IPS-NIHi11 (cell line): ENCODE data around the gene ZNF821.
"Not testable (repeated sequence)": the region's sequence is repeated elsewhere in the genome, so short reads cannot be mapped to it uniquely, and the experiment has no call there.

Experiments used
- DNase-seq: peaks from one replicate; pipeline ENCODE4 v3.0.0; 2012; ENCODE audit warnings: mixed read lengths, low spot score

Gene ZNF821

DNA sequence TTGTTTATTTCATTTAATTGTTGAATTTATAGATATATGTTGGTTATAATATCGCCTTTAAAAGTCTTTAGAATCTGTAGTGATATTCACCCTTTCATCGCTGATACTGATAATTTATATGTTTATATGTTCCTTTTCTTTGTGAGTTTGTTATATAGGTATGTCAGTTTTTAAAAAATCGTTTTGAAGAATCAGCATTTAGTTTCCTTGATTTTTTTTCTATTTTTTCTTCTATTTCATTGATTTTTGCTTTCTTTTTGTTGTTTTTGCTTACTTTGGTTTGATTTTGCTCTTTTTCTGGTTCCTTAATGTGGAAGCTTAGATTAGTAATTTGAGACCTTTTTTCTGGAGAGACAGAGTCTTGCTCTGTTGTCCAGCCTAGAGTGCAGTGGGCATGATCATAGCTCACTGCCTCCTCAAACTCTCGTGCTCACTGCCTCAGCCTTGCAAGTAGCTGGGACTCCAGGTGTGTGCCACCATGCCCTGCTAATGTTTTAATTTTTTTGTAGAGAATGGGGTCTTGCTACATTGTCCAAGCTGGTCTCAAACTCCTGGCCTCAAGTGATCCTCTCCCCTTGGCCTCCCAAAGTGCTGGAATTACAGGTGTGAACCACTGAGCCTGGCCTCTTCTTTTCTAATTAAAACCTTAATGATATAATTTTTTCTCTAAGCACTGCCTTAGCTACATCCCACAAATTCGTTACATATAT is 18.8 kb upstream of the ZNF821 start:
- no peak for DNase-seq

- no peak for DNase-seq
Observed at GRCh38 chr16:71899171-71899570, 15.2 kb upstream of the ZNF821 start.

GRCh38 chr16:71896764-71897368 is 12.9 kb upstream of the ZNF821 start:
- DNase-seq: no peak

- peak; percentile 37 for DNase-seq
Observed at GRCh38 chr16:71895679-71896365, 11.8 kb upstream of the ZNF821 start.

DNA sequence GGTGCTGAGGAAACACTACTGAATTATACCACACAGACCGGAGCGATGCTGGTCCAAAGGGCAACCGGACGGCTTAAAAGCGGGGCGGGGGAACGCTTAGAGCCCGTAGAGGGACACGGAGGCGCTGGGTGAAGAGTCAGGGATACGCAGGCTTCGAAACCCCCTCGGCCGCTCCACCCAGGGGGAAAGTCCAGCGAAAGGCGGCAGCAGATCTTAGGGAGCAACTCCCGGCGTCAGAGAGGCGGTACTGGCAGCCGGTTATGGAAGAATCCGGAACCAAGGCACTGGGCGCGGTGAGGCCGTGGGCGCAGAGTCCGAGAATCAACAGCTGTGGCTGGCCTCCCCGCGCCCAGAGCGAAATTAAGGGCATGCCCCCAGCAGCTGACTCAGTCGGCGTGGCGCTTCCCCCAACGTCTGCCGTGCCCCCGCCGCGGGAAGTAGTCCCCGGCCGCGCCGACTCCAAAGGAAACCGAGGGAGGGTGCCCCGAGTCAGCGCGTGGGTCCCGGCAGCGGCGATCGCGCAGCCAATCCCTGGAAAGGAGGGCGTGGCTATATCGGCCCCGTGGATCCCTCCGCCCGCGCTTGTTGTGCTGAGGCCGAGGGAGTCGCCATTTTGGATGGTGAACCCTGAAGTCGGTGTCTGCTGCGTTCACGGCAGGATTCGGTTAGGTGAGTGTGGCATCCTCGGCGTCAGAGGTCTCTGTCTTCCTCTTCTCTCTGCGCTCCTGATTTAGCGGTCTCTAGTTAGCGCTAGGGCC is 11.1 kb upstream of the ZNF821 start, which contains the start of gene IST1:
Gene IST1, plus strand, starts transcription at position 611 of the 758 bp plus-strand sequence. CDS start 20,110 bp downstream, outside the sequence.
- peak; percentile 98 for DNase-seq

DNA sequence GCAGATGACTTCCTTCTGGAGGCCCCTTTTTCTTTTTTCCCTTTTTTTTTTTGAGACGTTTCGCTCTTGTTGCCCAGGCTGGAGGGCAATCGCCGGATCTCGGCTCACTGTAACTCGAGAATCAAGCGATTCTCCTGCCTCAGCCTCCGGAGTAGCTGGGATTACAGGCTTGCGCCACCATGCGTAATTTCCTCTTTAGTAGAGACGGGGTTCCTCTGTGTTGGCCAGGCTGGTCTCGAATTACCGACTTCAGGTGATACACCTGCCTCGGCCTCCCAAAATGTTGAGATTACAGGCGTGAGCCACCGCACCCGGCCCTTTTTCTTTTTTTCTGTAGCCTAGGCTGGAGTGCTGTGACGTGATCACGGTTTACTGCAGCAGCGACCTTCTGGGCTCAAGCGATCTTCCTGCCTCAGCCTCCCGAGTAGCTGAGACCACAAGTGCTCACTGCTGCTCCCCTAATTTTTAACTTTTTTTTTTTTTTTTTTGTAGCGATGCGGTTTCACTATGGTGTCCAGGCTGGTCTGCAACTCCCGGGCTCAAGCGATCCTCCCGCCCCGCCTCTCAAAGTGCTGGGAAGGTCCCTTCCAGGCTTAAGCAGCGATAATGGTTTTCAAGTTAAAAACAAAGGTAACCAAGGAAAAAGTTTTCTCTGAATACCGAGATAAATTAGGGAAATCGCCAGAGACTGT is 10.4 kb upstream of the ZNF821 start:
- DNase-seq: peak; percentile 17

GRCh38 chr16:71893888-71894228 is 9.9 kb upstream of the ZNF821 start:
- no peak for DNase-seq

- DNase-seq: no peak
Observed at GRCh38 chr16:71889147-71889546, 5.2 kb upstream of the ZNF821 start.

GRCh38 chr16:71885261-71885650 is 1.3 kb upstream of the ZNF821 start:
- DNase-seq: no peak

GRCh38 chr16:71883168-71883848 is 674 bp downstream of the ZNF821 start:
- peak; percentile 62 for DNase-seq

GRCh38 chr16:71882505-71883167 is 1.3 kb downstream of the ZNF821 start:
- peak; percentile 69 for DNase-seq

DNA sequence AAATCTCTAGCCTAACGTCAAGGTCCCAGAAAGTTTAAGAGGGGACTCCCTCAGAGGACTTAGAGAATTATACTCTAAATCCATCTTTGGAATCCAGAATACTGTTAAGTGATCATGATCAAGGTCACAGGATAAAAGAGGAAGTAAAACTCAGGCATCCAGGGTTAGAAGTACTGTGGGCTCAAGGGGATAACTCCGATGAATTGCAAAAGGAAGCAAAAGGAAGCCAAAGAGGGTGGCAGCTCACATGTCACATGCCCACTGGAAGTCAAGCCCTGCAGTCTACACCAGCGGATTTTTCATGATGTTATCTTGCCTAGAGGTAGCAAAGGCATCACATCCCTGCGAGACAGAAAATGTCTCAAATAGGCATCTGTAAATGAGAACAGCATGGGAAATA is 3.8 kb downstream of the ZNF821 start:
- no peak for DNase-seq

- no peak for DNase-seq
Observed at GRCh38 chr16:71878911-71879310, 5.1 kb downstream of the ZNF821 start.

DNA sequence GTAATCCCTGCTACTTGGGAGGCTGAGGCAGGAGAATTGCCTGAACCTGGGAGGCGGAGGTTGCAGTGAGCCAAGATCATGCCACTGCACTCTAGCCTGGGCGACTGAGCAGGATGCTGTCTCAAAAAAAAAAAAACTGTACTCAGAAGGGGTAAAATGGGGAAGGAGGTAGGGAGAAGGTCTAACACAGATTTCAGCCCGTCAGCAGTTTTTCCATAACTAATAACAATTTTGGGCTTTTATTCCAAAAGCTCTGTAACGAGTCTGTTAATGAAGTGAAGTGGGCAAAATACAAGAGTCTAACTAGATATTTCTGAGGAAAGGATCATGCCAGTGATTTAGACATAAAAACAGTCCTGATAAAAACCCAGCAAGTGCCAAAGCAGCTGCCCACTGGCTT is 10.8 kb downstream of the ZNF821 start:
- DNase-seq: no peak

GRCh38 chr16:71870818-71871217 is 13.2 kb downstream of the ZNF821 start:
- no peak for DNase-seq

DNA sequence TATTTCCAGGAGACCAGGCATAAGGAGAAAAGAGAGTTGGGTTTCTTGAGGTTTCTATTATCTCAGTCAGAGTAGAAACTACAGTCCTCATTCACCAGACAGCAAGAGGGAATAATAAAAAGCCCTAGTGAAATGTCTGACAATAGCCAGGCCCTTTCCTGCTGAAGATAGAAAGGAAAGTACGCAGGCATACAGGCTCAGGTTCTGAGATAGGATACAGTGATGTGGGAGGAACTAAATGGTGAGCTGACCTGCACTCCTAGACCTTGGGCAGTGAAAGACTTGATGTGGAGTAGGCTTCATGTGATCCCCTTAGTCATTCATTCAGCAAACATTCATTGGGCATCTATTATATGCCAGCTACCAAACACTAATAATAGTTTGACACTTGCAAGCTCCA is 14.9 kb downstream of the ZNF821 start:
- no peak for DNase-seq

DNA sequence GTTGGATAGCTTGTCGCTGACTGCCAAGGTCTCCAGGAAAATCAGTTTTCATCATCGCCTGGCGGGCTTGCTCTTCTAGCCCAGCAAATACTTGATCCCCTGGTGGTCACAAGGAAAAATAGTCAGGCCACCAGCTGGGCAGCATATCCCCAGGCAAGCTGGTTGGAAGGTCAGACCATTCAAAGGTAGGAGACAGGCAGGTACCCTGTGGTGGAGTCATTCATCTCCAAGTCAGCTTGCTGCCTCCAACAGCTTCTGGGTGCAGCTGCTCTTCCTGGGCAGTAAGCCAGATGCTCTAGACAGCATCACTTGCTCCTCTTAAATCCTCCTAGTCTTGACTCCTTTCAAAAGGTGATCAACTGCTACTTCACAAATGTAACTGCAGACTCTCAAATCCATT is 16.0 kb downstream of the ZNF821 start:
- no peak for DNase-seq

- not testable (repeated sequence) for DNase-seq
Observed at GRCh38 chr16:71867175-71867574, 16.8 kb downstream of the ZNF821 start.

DNA sequence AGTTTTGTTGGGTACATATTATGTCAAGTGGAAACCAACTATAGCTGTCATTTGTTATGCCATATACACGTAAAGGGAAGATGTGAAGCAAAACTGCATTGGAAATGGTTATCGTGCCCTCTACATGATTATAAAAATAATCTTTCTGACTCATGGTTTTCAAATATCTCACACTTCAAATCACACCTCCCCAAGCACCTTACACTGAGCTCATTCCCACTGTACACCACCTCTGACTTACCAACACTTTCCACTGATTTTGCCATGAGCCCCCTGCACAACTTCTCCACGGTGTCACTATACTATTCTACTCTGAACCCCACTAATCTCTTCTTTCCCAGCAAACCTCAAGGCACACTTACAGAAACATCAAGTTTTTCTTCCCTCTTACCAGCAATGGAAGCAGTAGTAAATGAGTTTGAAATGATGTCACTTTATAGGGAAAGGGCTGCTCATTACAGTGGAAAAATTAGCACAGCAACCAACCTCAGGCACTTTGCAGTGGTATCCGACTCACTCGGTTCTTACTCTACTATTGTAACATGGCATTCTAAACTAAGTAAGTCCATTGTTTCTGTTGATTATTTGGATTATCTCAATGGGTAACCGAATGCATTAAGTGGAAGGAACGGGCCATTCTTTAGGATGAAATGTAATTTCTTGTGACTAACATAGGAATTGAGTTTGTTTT is 18.7 kb downstream of the ZNF821 start:
- DNase-seq: no peak

GRCh38 chr16:71863995-71864394 is 20.0 kb downstream of the ZNF821 start:
- no peak for DNase-seq
